ENCODE results near the gene TRMT11.

Gene TRMT11

DNA sequence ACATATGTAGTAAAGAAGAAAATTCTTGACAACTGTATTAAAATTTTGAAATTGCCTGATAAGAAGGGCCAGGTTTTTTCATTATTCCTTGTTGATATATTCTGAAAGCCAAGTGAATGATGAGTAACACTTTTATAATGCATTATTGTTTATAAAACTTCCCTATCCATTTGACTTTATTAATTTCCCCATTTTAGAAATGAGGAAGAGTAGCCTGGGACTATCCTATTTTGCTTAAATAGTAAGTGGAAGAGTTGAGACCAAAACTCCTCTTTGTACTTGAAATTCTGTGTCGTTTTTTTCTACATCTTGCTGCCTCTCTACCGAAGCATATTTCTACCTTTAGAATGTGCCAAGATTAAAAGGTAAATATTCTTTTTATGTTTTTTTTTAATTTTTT is 39.7 kb downstream of the TRMT11 start:
- Mint-ChIP-seq H3K27me3 (ENCODE audit: low read depth, poor library complexity) (no peaks in the 10 kb centered on the region), H3K4me1 (no peaks in the 10 kb centered on the region), H3K9me3 (no peaks in the 10 kb centered on the region), H3K4me3 (no peak overlapping the region), H3K36me3 (ENCODE audit: low read depth) (peaks cover 76% of the 10 kb centered on the region), H3K27ac (no peak overlapping the region)
- DNase-seq: no peak
- TF ChIP-seq, protein P1, sequence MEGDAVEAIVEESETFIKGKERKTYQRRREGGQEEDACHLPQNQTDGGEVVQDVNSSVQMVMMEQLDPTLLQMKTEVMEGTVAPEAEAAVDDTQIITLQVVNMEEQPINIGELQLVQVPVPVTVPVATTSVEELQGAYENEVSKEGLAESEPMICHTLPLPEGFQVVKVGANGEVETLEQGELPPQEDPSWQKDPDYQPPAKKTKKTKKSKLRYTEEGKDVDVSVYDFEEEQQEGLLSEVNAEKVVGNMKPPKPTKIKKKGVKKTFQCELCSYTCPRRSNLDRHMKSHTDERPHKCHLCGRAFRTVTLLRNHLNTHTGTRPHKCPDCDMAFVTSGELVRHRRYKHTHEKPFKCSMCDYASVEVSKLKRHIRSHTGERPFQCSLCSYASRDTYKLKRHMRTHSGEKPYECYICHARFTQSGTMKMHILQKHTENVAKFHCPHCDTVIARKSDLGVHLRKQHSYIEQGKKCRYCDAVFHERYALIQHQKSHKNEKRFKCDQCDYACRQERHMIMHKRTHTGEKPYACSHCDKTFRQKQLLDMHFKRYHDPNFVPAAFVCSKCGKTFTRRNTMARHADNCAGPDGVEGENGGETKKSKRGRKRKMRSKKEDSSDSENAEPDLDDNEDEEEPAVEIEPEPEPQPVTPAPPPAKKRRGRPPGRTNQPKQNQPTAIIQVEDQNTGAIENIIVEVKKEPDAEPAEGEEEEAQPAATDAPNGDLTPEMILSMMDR (IDR thresholded peaks at IDR 0.05): no peak

DNA sequence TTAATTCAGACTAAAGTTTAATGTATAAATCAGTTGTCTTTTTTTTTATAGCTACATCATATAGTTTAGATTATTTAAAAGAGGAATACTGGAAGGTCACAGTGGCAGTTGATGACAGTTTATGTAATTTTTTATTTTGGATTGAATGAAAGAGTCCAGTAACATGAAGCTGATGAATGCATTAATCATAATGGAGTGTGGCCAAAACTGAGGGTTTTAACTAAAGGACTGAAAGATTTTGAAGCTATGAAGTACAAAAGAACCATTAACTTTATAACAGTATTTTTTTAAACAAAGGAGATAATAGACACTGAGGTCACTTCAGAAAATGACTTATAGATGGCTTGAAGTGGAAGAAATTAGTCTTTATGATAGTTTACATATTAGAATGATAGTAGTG is 41.3 kb downstream of the TRMT11 start:
- Mint-ChIP-seq H3K27me3 (ENCODE audit: low read depth, poor library complexity) (no peaks in the 10 kb centered on the region), H3K36me3 (ENCODE audit: low read depth) (peaks cover 61% of the 10 kb centered on the region), H3K27ac (no peak overlapping the region), H3K4me1 (no peaks in the 10 kb centered on the region), H3K9me3 (no peaks in the 10 kb centered on the region), H3K4me3 (no peak overlapping the region)
- TF ChIP-seq, protein P1 (IDR thresholded peaks at IDR 0.05): no peak
- DNase-seq: no peak

- Mint-ChIP-seq H3K4me1 (peaks cover 15% of the 10 kb centered on the region), H3K4me3 (no peak overlapping the region), H3K27ac (no peak overlapping the region), H3K9me3 (no peaks in the 10 kb centered on the region), H3K27me3 (ENCODE audit: low read depth, poor library complexity) (no peaks in the 10 kb centered on the region), H3K36me3 (ENCODE audit: low read depth) (peaks cover 46% of the 10 kb centered on the region)
- TF ChIP-seq, protein P1 (IDR thresholded peaks at IDR 0.05): no peak
- DNase-seq: no peak
These were observed 43.7 kb downstream of the TRMT11 start for GRCh38 chr6:126030045-126030444.

- peak; percentile 10 for DNase-seq
- peak overlapping the region; percentile 93 for H3K27ac Mint-ChIP-seq
- H3K4me3 Mint-ChIP-seq: no peak overlapping the region
These were observed 47.4 kb downstream of the TRMT11 start for GRCh38 chr6:126033696-126034095.

GRCh38 chr6:126034656-126035055 is 48.3 kb downstream of the TRMT11 start:
- peaks cover 51% of the 10 kb centered on the region for H3K36me3 Mint-ChIP-seq (ENCODE audit: low read depth)
- H3K27ac Mint-ChIP-seq: no peak overlapping the region
- H3K27me3 Mint-ChIP-seq (ENCODE audit: low read depth, poor library complexity): no peaks in the 10 kb centered on the region
- H3K4me3 Mint-ChIP-seq: no peak overlapping the region
- no peak for DNase-seq
- H3K9me3 Mint-ChIP-seq: no peaks in the 10 kb centered on the region
- peaks cover 37% of the 10 kb centered on the region for H3K4me1 Mint-ChIP-seq
- TF ChIP-seq, protein P1 (IDR thresholded peaks at IDR 0.05): no peak

More at GRCh38 chr6:126033696-126034095, 47.4 kb downstream of the TRMT11 start:
- TF ChIP-seq, protein P1 (IDR thresholded peaks at IDR 0.05): peak; percentile 59
- Mint-ChIP-seq H3K4me1 (peaks cover 31% of the 10 kb centered on the region), H3K36me3 (ENCODE audit: low read depth) (peaks cover 50% of the 10 kb centered on the region), H3K9me3 (no peaks in the 10 kb centered on the region), H3K27me3 (ENCODE audit: low read depth, poor library complexity) (no peaks in the 10 kb centered on the region)

DNA sequence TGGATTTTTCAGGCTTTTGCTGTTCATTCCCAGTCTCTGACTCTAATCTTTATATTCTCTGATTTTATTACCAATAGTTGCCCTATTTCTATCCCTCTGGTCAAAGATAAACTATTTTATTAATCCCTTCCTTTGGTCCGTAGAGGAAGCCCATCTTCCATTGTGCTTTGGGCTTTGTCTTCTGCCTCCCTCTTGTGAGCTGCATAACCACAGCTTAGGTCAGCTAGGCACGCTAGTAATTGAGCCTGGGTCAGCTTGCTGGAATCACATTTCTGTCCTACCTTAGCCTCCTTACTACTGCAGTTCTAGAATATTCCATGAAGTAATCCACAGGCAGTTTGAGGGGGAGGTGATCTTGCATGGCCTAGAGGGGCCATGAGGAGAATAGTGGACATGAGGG is 49.4 kb downstream of the TRMT11 start:
- Mint-ChIP-seq H3K4me1 (peaks cover 41% of the 10 kb centered on the region), H3K27me3 (ENCODE audit: low read depth, poor library complexity) (no peaks in the 10 kb centered on the region), H3K27ac (no peak overlapping the region), H3K9me3 (no peaks in the 10 kb centered on the region), H3K4me3 (no peak overlapping the region), H3K36me3 (ENCODE audit: low read depth) (peaks cover 54% of the 10 kb centered on the region)
- TF ChIP-seq, protein P1 (IDR thresholded peaks at IDR 0.05): no peak
- DNase-seq: no peak
